Measurements from ENCODE around the gene PCCA.

The PCCA gene

GRCh38 chr13:100423375-100423774 lies 334.5 kb downstream of the PCCA start:
- no peak for DNase-seq (ENCODE audit: low spot score)

- DNase-seq (ENCODE audit: low spot score), result no peak
Observed at GRCh38 chr13:100428986-100429385, 340.1 kb downstream of the PCCA start.

- no peak for DNase-seq (ENCODE audit: low spot score)
Observed at GRCh38 chr13:100432611-100433010, 343.7 kb downstream of the PCCA start.

- no peak for DNase-seq (ENCODE audit: low spot score)
Observed at GRCh38 chr13:100433475-100433874, 344.6 kb downstream of the PCCA start.

- DNase-seq (ENCODE audit: low spot score), result no peak
Observed at GRCh38 chr13:100434010-100434763, 345.3 kb downstream of the PCCA start.

GRCh38 chr13:100436099-100436498 lies 347.2 kb downstream of the PCCA start:
- no peak for DNase-seq (ENCODE audit: low spot score)

GRCh38 chr13:100438059-100438788 lies 349.3 kb downstream of the PCCA start:
- no peak for DNase-seq (ENCODE audit: low spot score)

GRCh38 chr13:100439247-100439970 lies 350.5 kb downstream of the PCCA start:
- no peak for DNase-seq (ENCODE audit: low spot score)

- no peak for DNase-seq (ENCODE audit: low spot score)
Observed at GRCh38 chr13:100440751-100441425, 352.0 kb downstream of the PCCA start.

- no peak for DNase-seq (ENCODE audit: low spot score)
Observed at GRCh38 chr13:100442095-100442832, 353.4 kb downstream of the PCCA start.

GRCh38 chr13:100443278-100443997 lies 354.5 kb downstream of the PCCA start:
- DNase-seq (ENCODE audit: low spot score), result no peak

GRCh38 chr13:100443998-100444328 lies 355.1 kb downstream of the PCCA start:
- no peak for DNase-seq (ENCODE audit: low spot score)

- DNase-seq (ENCODE audit: low spot score), result no peak
Observed at GRCh38 chr13:100447831-100448230, 358.9 kb downstream of the PCCA start.

GRCh38 chr13:100451923-100452322 lies 363.0 kb downstream of the PCCA start:
- DNase-seq (ENCODE audit: low spot score), result no peak

GRCh38 chr13:100454876-100455275 lies 366.0 kb downstream of the PCCA start:
- DNase-seq (ENCODE audit: low spot score), result no peak

- no peak for DNase-seq (ENCODE audit: low spot score)
Observed at GRCh38 chr13:100458673-100459072, 369.8 kb downstream of the PCCA start.

GRCh38 chr13:100459747-100460146 lies 370.9 kb downstream of the PCCA start:
- DNase-seq (ENCODE audit: low spot score), result no peak

- DNase-seq (ENCODE audit: low spot score), result no peak
Observed at GRCh38 chr13:100460266-100460665, 371.4 kb downstream of the PCCA start.

- no peak for DNase-seq (ENCODE audit: low spot score)
Observed at GRCh38 chr13:100460791-100461190, 371.9 kb downstream of the PCCA start.

GRCh38 chr13:100461309-100462030 lies 372.6 kb downstream of the PCCA start:
- DNase-seq (ENCODE audit: low spot score), result no peak

Data from CD4-positive, alpha-beta T cell treated with Interleukin-15 for 4 hours (primary cell).